OCI-LY3 (cell line): ENCODE measurements around the gene SLC6A4.

Experiments
- CTCF ChIP-seq: fragments of 200-600, 300-600 bp; sonication (generic); IDR thresholded peaks from 2 replicates; pipeline ENCODE4 v1.5.1; 2014; ENCODE audit warnings: antibody characterized with exemption, low read length, low read depth
- EZH2phosphoT487 ChIP-seq: fragments of 200-600 bp; shearing (Covaris generic); IDR thresholded peaks from 2 replicates; pipeline ENCODE4 v1.6.1; 2018; ENCODE audit warnings: antibody characterized with exemption, mixed run types, low read depth

- no peak for TF ChIP-seq CTCF
- TF ChIP-seq EZH2phosphoT487 = no peak
Observed at GRCh38 chr17:30186761-30187160, 48.7 kb downstream of the SLC6A4 start.
